CD14-positive monocyte (primary cell): ENCODE measurements around the gene SNAI1. TPM values are rescaled to one million over a fixed set of nuclear protein-coding genes. Genes with fewer than 3 reads are reported as not detected.
A peak's percentile ranks its signal among the peaks of the same experiment; 100 is the strongest.

Source experiments
- DNase-seq, 3 donors: peaks; one replicate each; pipeline ENCODE4 v3.0.0-alpha.2; 2011 to 2022
- H2AFZ ChIP-seq: 2 replicates; pipeline ENCODE4 v1.6.0; 2012; ENCODE audit warnings: mild to moderate bottlenecking, low read depth, low read length, inconsistent platforms; ENCODE audit not compliant: insufficient read depth, poor library complexity, severe bottlenecking
- H3K27ac ChIP-seq, 2 donors: 1 replicate in 1 of 2; 2 replicates in 1 of 2; pipeline ENCODE4 v1.5.1; 2012 to 2013; ENCODE audit warnings: low read length in 2 of 2, control low read depth in 1 of 2, inconsistent platforms in 1 of 2, low read depth in 1 of 2, mild to moderate bottlenecking in 1 of 2
- H3K27me3 ChIP-seq, 2 donors: one replicate each; pipeline versions ENCODE4 v1.6.0 to v1.6.1; 2011 to 2013; ENCODE audit warnings: low read length in 2 of 2; ENCODE audit not compliant: control insufficient read depth in 2 of 2, insufficient read depth in 2 of 2
- H3K36me3 ChIP-seq, 2 donors: replicated peaks in 1 of 2; 1 replicate in 1 of 2; 2 replicates in 1 of 2; pipeline versions ENCODE4 v1.5.1 to v1.6.1; 2012 to 2013; ENCODE audit warnings: low read length in 2 of 2, control low read depth in 1 of 2, inconsistent platforms in 1 of 2, mild to moderate bottlenecking in 1 of 2; ENCODE audit not compliant: insufficient read depth in 2 of 2, control insufficient read depth in 1 of 2
- H3K4me1 ChIP-seq, 2 donors: 1 replicate in 1 of 2; 2 replicates in 1 of 2; pipeline versions ENCODE4 v1.5.1 to v1.6.1; 2012 to 2013; ENCODE audit warnings: low read length in 2 of 2, control low read depth in 1 of 2, inconsistent platforms in 1 of 2, mild to moderate bottlenecking in 1 of 2, moderate library complexity in 1 of 2; ENCODE audit not compliant: insufficient read depth in 2 of 2, control insufficient read depth in 1 of 2
- H3K4me2 ChIP-seq: replicated peaks from 2 replicates; pipeline ENCODE3; 2012; ENCODE audit warnings: low read length, moderate library complexity, mild to moderate bottlenecking; ENCODE audit not compliant: poor library complexity, severe bottlenecking; ENCODE audit errors: extremely low read depth
- H3K4me3 ChIP-seq, 3 experiments: fragments of 200-600 bp in 1 of 3; sonication (generic) in 1 of 3; replicated peaks in 1 of 3; 1 replicate in 2 of 3; 2 replicates in 1 of 3; pipeline ENCODE4 v1.5.1; 2011 to 2013; ENCODE audit warnings: low read length in 3 of 3, mild to moderate bottlenecking in 3 of 3, control low read depth in 2 of 3, low read depth in 2 of 3, inconsistent platforms in 1 of 3, moderate library complexity in 1 of 3
- H3K79me2 ChIP-seq: 2 replicates; pipeline ENCODE4 v1.6.0; 2012; ENCODE audit warnings: mild to moderate bottlenecking, control low read depth, inconsistent platforms, low read length, moderate library complexity; ENCODE audit not compliant: insufficient read depth
- H3K9ac ChIP-seq: 2 replicates; pipeline ENCODE4 v1.6.0; 2017; ENCODE audit warnings: low read length, mild to moderate bottlenecking; ENCODE audit not compliant: insufficient read depth, poor library complexity, severe bottlenecking
- H3K9me3 ChIP-seq, 2 donors: replicated peaks in 1 of 2; 1 replicate in 1 of 2; 2 replicates in 1 of 2; pipeline versions ENCODE4 v1.5.1 to v1.6.1; 2012 to 2013; ENCODE audit warnings: low read length in 2 of 2, control low read depth in 1 of 2; ENCODE audit not compliant: control insufficient read depth in 1 of 2, insufficient read depth in 1 of 2
- H4K20me1 ChIP-seq: 2 replicates; pipeline ENCODE4 v1.6.0; 2012; ENCODE audit warnings: mild to moderate bottlenecking, low read length, control low read depth, moderate library complexity; ENCODE audit not compliant: insufficient read depth
- H3K27ac Mint-ChIP-seq, 7 donors: one replicate each; pipeline ENCODE4 v1.8.0; 2020; ENCODE audit warnings: mild to moderate bottlenecking in 7 of 7, mixed read lengths in 7 of 7, moderate library complexity in 6 of 7, inconsistent platforms in 2 of 7
- H3K27me3 Mint-ChIP-seq, 3 donors: one replicate each; pipeline ENCODE4 v1.8.0; 2021 to 2022; ENCODE audit warnings: low read depth in 3 of 3, mild to moderate bottlenecking in 3 of 3, mixed read lengths in 3 of 3, moderate library complexity in 3 of 3, inconsistent platforms in 1 of 3
- H3K36me3 Mint-ChIP-seq, 2 donors: one replicate each; pipeline ENCODE4 v1.8.0; 2020; ENCODE audit warnings: mixed read lengths in 2 of 2, inconsistent platforms in 1 of 2, mild to moderate bottlenecking in 1 of 2
- H3K4me1 Mint-ChIP-seq: one replicate; pipeline ENCODE4 v1.8.0; 2020; ENCODE audit warnings: mild to moderate bottlenecking, mixed read lengths
- H3K4me3 Mint-ChIP-seq, 2 donors: one replicate each; pipeline ENCODE4 v1.8.0; 2020; ENCODE audit warnings: mild to moderate bottlenecking in 2 of 2, mixed read lengths in 2 of 2, moderate library complexity in 1 of 2
- H3K9me3 Mint-ChIP-seq, 7 donors: one replicate each; pipeline ENCODE4 v1.8.0; 2020 to 2022; ENCODE audit warnings: mixed read lengths in 7 of 7, mild to moderate bottlenecking in 6 of 7, moderate library complexity in 6 of 7, inconsistent platforms in 2 of 7
- CTCF ChIP-seq: fragments of 200-600 bp; IDR thresholded peaks from one replicate; pipeline ENCODE4 v1.8.0; 2022; ENCODE audit warnings: antibody characterized with exemption, mild to moderate bottlenecking
- WGBS: methylation state at CpG from one replicate; pipeline ENCODE4 v1.1.5; 2013; ENCODE audit warnings: missing lambda C conversion rate; ENCODE audit not compliant: insufficient coverage; 5-methylcytosine and 5-hydroxymethylcytosine counted together
- intact Hi-C, 2 donors: fragments of 100-400 bp; cut with micrococcal nuclease; formaldehyde crosslinking; loops; one replicate each; pipeline versions ENCODE4 v1.15.0 to v1.15.1; 2023
- polyA plus RNA-seq, 3 donors: library from polyadenylated mRNA; depleted of rRNA in 1 of 3; unstranded in 2 of 3; stranded (reverse) in 1 of 3; fragments of 300-500 nt in 2 of 3; fragments of >200 nt in 1 of 3; fragmentation: Illumina TruSeq in 2 of 3; gene quantifications; 1 replicate in 2 of 3; 2 replicates in 1 of 3; pipeline ENCODE4 v1.2.3, GENCODE V29; 2012 to 2021

Gene SNAI1
- polyA plus RNA-seq, 3 donors = 2.4 to 181 (median 2.6) TPM

GRCh38 chr20:50001784-50002311 lies 19.1 kb downstream of the SNAI1 start:
- TF ChIP-seq CTCF = no peak
- H2AFZ ChIP-seq = no peak overlapping the region
- intact Hi-C loops = loop anchor here in 1 of 2 donors (5.0 kb wide), 1 partner anchor 45 kb away; no protein-coding TSS in a partner anchor
- no peak overlapping the region for H3K4me2 ChIP-seq
- no peaks in the 10 kb centered on the region for H3K9me3 Mint-ChIP-seq
- H3K79me2 ChIP-seq = no peaks in the 10 kb centered on the region
- H3K4me3 Mint-ChIP-seq = no peak overlapping the region
- no peak overlapping the region for H3K9ac ChIP-seq
- DNase-seq = no peak
- H3K36me3 Mint-ChIP-seq = no peaks in the 10 kb centered on the region
- H3K4me3 ChIP-seq = no peak overlapping the region
- H3K9me3 ChIP-seq = no peaks in the 10 kb centered on the region
- no peaks in the 10 kb centered on the region for H3K27me3 ChIP-seq
- WGBS = no CpG with 5 or more reads among the region's 9 CpGs
- H3K27ac Mint-ChIP-seq = peak overlapping the region; percentile 29 to 96 (median 80)
- peaks cover 71% of the 10 kb centered on the region for H3K4me1 Mint-ChIP-seq
- peaks cover 0 to 4% (median 0%) of the 10 kb centered on the region in 3 donors for H3K27me3 Mint-ChIP-seq
- peaks cover 79 to 81% of the 10 kb centered on the region in 2 donors for H3K4me1 ChIP-seq
- H4K20me1 ChIP-seq = no peaks in the 10 kb centered on the region
- no peaks in the 10 kb centered on the region for H3K36me3 ChIP-seq
- H3K27ac ChIP-seq = peak overlapping the region in 1 of 2 donors; percentile 90

GRCh38 chr20:50003253-50003656 lies 20.5 kb downstream of the SNAI1 start:
- Histone ChIP-seq H2AFZ (no peak overlapping the region), H3K9ac (peak overlapping the region; percentile 35), H3K79me2 (no peaks in the 10 kb centered on the region), H3K4me2 (peak overlapping the region; percentile 24), H3K27me3 (no peaks in the 10 kb centered on the region), H3K4me3 (no peak overlapping the region), H3K27ac (peak overlapping the region; percentile 70 to 90), H3K36me3 (no peaks in the 10 kb centered on the region), H3K4me1 (peaks cover 82 to 83% of the 10 kb centered on the region in 2 donors), H3K9me3 (no peaks in the 10 kb centered on the region), H4K20me1 (no peaks in the 10 kb centered on the region)
- DNase-seq = peak; percentile 93 to 99 (median 98)
- intact Hi-C loops = loop anchor here in 1 of 2 donors (5.0 kb wide), 1 partner anchor 44 kb away; no protein-coding TSS in a partner anchor
- Mint-ChIP-seq H3K9me3 (no peaks in the 10 kb centered on the region), H3K4me1 (peaks cover 74% of the 10 kb centered on the region), H3K36me3 (peaks cover 0 to 1% of the 10 kb centered on the region in 2 donors), H3K27me3 (peaks cover 0 to 4% (median 0%) of the 10 kb centered on the region in 3 donors), H3K27ac (peak overlapping the region; percentile 91 to 99 (median 96)), H3K4me3 (peak overlapping the region in 1 of 2 donors; percentile 9)
- no peak for TF ChIP-seq CTCF
- 0% methylated on average over 1 of the region's 4 CpGs for WGBS
